Prostate gland (tissue), 2 donors: Measurements from ENCODE around the gene FGF3. TPM values are rescaled to one million over a fixed set of nuclear protein-coding genes. Genes with fewer than 3 reads are reported as not detected.

Experiments used
- DNase-seq: peaks from one replicate; pipeline ENCODE4 v3.0.0-alpha.2; 2019; ENCODE audit warnings: low spot score
- H3K27ac ChIP-seq, 2 donors: fragments of 200-600 bp; sonication (generic); 2 replicates each; pipeline ENCODE4 v1.5.1; 2017 to 2019
- H3K27me3 ChIP-seq: fragments of 200-600 bp; sonication (generic); replicated peaks from 2 replicates; pipeline ENCODE4 v1.5.1; 2019; ENCODE audit not compliant: insufficient read depth
- H3K36me3 ChIP-seq, 2 donors: fragments of 200-600 bp; sonication (generic); 1 replicate in 1 of 2; 2 replicates in 1 of 2; pipeline versions ENCODE4 v1.5.1 to v1.8.1; 2017 to 2019
- H3K4me1 ChIP-seq: fragments of 200-600 bp; sonication (generic); replicated peaks from 2 replicates; pipeline ENCODE4 v1.5.1; 2019
- H3K4me3 ChIP-seq, 2 donors: fragments of 200-600 bp; sonication (generic); 2 replicates each; pipeline ENCODE4 v1.5.1; 2017 to 2019
- H3K9me3 ChIP-seq: fragments of 200-600 bp; sonication (generic); 2 replicates; pipeline ENCODE4 v1.5.1; 2017
- CTCF ChIP-seq, 4 experiments: fragments of 200-600 bp in 2 of 4; fragments of 450-650 bp in 2 of 4; sonication (generic) in 2 of 4; IDR thresholded peaks; 1 replicate in 3 of 4; 2 replicates in 1 of 4; pipeline ENCODE4 v1.5.1; 2016 to 2019; ENCODE audit warnings: antibody characterized with exemption in 4 of 4, mild to moderate bottlenecking in 2 of 4, moderate library complexity in 2 of 4
- POLR2A ChIP-seq: fragments of 450-650 bp; IDR thresholded peaks from one replicate; pipeline ENCODE4 v1.6.1; 2016; ENCODE audit warnings: antibody characterized with exemption, mild to moderate bottlenecking
- POLR2AphosphoS5 ChIP-seq: sonication (generic); formaldehyde crosslinking; IDR thresholded peaks from one replicate; pipeline ENCODE4 v1.6.1; 2017; ENCODE audit warnings: antibody characterized with exemption
- WGBS: methylation state at CpG from one replicate; pipeline ENCODE4 v1.1.5; 2018; 5-methylcytosine and 5-hydroxymethylcytosine counted together
- intact Hi-C: fragments of 100-400 bp; cut with DNase I; formaldehyde crosslinking; loops from one replicate; pipeline ENCODE4 v1.14.2; 2022
- total RNA-seq, 2 donors: library from RNA; depleted of rRNA; stranded (reverse); fragments of >200 nt; gene quantifications; one replicate each; pipeline ENCODE4 v1.1.0, GENCODE V29; 2016

The FGF3 gene
- total RNA-seq: not detected

- WGBS: 2% methylated on average over 98 of the region's 105 CpGs
These were observed at the start of gene FGF3 for GRCh38 chr11:69818603-69819441. TSS of gene FGF3 (minus strand) at chr11:69819416. CDS start at chr11:69818933, 483 bp downstream.

GRCh38 chr11:69868871-69869270 is 49.7 kb upstream of the FGF3 start:
- no peaks in the 10 kb centered on the region for H3K4me1 ChIP-seq
- no peak overlapping the region for H3K27ac ChIP-seq
- H3K36me3 ChIP-seq: no peaks in the 10 kb centered on the region
- peaks cover 3% of the 10 kb centered on the region for H3K27me3 ChIP-seq
- DNase-seq: no peak
- no peaks in the 10 kb centered on the region for H3K9me3 ChIP-seq
- H3K4me3 ChIP-seq: no peak overlapping the region
- 90% methylated on average over 8 of the region's 8 CpGs for WGBS
- intact Hi-C loops: no loop called here
- no peak for TF ChIP-seq POLR2AphosphoS5
- no peak for TF ChIP-seq CTCF (IDR thresholded peaks at IDR 0.05)
- TF ChIP-seq POLR2A: no peak

More at GRCh38 chr11:69818603-69819441, at the start of gene FGF3:
- no peaks in the 10 kb centered on the region for H3K4me1 ChIP-seq
- no peak for DNase-seq
- H3K4me3 ChIP-seq: no peak within 1 kb of the TSS
- no peaks in the 10 kb centered on the region for H3K36me3 ChIP-seq
- no peaks in the 10 kb centered on the region for H3K9me3 ChIP-seq
- H3K27me3 ChIP-seq: peaks cover 43% of the 10 kb centered on the region
- intact Hi-C loops: no loop called here
- no peak for TF ChIP-seq CTCF (IDR thresholded peaks at IDR 0.05)
- TF ChIP-seq POLR2A: no peak
- TF ChIP-seq POLR2AphosphoS5: no peak
- H3K27ac ChIP-seq: no peak within 1 kb of the TSS

GRCh38 chr11:69868006-69868810 is 49.0 kb upstream of the FGF3 start:
- intact Hi-C loops: no loop called here
- Histone ChIP-seq H3K4me1 (no peaks in the 10 kb centered on the region), H3K27ac (no peak overlapping the region), H3K36me3 (no peaks in the 10 kb centered on the region), H3K4me3 (no peak overlapping the region), H3K9me3 (no peaks in the 10 kb centered on the region), H3K27me3 (peaks cover 3% of the 10 kb centered on the region)
- DNase-seq: no peak
- TF ChIP-seq CTCF (IDR thresholded peaks at IDR 0.05) (no peak), POLR2AphosphoS5 (no peak), POLR2A (no peak)
- WGBS: 41% methylated on average over 41 of the region's 41 CpGs

GRCh38 chr11:69867076-69868005 is 48.1 kb upstream of the FGF3 start:
- TF ChIP-seq POLR2AphosphoS5: no peak
- TF ChIP-seq POLR2A: no peak
- no peak for TF ChIP-seq CTCF (IDR thresholded peaks at IDR 0.05)
- H3K9me3 ChIP-seq: no peaks in the 10 kb centered on the region
- DNase-seq: no peak
- H3K27me3 ChIP-seq: peaks cover 3% of the 10 kb centered on the region
- no peaks in the 10 kb centered on the region for H3K36me3 ChIP-seq
- no peaks in the 10 kb centered on the region for H3K4me1 ChIP-seq
- H3K27ac ChIP-seq: no peak overlapping the region
- intact Hi-C loops: no loop called here
- WGBS: 82% methylated on average over 29 of the region's 30 CpGs
- H3K4me3 ChIP-seq: no peak overlapping the region
